GM03348 (cell line): ENCODE data around the gene WDR18.
"Not testable (repeated sequence)": the region's sequence is repeated elsewhere in the genome, so short reads cannot be mapped to it uniquely, and the experiment has no call there.

Source experiments
- DNase-seq: peaks from one replicate; pipeline ENCODE4 v3.0.0; 2012; ENCODE audit warnings: low spot score

WDR18 gene

DNA sequence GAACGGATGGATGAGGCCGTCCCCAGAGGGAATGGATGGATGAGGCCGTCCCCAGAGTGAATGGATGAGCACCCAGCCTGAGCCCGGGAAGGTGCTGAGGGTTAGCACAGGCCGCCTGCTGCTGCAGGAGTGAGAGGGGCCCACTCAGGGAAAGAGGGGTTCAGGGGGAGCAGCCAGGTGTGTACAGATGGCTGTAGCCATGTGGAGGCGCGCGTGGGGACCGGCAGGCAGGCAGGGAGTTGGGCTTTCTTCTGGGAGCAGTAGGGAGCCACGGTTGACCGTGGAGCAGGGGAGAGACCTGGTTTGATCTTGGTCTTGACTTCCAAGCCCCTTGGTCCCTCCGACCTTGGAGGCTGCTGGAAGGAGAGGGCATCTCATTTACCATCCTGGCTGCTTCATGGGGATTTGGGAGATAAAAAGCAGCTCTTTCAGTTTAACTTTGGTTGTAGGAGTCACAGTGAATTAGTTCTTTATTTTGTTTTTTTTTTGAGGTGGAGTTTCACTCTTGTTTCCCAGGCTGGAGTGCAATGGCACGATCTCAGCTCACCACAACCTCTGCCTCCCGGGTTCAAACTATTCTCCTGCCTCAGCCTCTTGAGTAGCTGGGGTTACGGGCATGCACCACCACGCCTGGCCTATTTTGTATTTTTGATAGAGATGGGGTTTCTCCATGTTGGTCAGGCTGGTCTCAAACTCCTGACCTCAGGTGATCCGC, 33.6 kb upstream of the WDR18 start:
- no peak for DNase-seq

DNA sequence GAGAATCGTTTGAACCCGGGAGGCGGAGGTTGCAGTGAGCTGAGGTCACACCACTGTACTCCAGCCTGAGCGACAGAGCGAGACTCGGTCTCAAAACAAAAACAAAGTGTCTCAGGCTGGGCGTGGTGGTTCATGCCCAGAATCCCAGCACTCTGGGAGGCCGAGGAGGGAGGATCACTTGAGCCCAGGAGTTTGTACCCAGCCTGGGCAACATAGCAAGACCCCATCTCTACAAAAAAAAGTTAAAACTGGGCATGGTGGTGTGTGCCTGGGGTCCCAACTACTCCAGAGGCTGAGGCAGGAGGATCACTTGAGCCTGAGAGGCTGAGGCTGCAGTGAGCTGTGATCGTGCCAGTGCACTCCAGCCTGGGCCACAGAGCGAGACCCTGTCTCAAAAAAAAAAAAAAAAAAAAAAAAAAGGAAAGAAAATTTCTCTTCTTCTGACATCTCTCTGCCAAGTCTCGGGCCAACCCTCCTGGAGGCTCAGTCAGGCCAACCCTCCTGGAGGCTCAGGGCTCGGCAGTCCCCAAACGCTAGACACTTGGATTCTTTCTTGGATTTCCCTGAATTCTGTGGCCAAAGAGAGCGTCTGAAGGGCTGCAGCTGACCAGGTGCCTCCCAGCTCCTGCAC, 32.0 kb upstream of the WDR18 start:
- no peak for DNase-seq

DNA sequence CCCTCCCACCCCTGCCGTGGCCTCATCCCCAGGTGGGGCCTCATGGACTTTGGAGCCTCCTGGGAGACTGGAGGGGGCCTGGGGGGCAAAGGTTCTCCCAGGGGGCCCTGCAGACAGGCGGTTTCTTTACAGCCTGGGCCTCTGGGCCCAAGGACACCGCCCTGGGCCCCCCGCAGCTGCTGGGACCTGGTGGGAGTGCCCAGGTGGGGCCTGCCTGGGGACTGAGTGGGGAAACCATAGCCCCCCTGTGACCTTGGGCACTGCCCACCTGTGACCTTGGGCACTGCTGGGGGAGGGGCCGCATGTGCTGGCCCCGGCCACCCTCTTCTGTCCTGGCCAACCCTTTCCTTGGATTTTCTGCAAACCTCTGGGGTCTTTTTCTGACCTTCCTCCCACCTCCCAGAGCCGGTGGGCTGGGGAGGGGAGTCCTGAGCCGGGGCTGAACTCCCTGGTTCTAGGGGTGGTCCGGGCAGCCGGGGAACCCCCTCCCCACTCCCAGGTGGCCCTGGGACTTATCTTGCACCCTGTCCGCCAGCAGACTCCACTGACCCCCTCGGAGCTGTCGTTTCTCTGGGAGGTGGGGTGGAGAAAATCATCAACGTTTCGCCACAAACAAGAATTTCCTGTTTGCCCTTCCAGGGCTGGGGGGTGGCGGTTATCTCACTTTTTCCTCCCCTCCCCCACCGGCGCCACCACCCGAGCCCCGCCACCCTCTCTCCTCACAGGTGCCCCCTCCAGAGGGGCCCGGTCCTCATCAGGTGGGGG, 31.3 kb upstream of the WDR18 start:
- DNase-seq = peak; percentile 48

DNA sequence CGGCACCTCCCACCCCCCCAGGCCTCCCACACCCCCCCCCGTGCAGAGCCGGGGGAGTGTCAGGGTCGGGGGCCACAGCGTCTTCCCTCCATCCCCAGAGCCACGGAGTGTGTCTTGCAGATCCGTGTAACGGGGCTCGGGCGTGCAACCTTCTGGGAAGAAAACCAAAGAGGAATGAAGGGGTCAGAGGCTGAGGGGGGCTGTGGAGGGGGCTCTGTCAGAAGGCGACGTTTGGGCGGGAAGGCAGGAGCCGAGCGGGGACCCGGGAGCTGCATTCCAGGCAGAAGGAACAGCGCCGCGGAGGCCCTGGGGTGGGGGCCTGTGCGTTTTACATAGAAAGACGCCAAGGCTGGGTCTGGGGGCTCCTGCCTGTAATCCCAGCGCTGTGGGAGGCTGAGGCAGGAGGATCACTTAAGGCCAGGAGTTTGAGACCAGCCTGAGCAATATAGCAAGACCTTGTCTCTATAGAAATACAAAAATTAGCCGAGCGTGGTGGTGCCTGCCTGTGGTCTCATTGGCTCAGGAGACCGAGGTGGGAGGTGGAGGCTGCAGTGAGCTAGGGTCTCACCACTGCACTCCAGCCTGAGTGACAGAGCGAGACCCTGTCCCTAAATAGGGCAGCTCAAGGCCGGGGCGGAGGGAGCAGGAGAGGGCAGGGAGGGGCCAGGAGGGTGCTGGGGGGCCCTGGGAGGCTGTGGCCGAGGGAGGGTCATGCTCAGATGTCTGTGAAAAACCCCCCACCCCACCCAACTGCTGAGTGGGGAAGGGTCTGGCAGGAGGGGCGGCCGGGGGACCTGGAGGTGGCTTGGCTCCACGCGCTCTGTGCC, 30.5 kb upstream of the WDR18 start:
- DNase-seq = no peak

DNA sequence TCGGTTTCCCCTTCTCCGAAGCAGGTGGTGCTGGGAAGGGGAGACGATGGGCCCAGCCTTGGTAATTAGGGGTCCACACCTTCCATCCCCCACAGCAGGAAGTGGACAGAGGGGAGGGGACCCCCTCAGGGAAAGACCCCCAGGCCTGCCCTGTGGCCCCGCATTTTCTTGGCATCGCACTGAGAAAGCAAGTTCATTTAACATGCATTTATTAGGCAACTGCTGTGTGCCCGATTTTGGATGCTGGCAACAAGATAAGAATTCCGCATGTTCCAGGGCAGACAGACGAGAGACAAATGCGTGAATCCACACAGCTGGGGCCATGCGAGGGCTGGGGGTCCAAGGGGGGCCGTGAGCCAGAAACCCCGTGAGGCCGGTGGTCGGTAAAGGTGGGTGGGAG, 29.9 kb upstream of the WDR18 start:
- no peak for DNase-seq

DNA sequence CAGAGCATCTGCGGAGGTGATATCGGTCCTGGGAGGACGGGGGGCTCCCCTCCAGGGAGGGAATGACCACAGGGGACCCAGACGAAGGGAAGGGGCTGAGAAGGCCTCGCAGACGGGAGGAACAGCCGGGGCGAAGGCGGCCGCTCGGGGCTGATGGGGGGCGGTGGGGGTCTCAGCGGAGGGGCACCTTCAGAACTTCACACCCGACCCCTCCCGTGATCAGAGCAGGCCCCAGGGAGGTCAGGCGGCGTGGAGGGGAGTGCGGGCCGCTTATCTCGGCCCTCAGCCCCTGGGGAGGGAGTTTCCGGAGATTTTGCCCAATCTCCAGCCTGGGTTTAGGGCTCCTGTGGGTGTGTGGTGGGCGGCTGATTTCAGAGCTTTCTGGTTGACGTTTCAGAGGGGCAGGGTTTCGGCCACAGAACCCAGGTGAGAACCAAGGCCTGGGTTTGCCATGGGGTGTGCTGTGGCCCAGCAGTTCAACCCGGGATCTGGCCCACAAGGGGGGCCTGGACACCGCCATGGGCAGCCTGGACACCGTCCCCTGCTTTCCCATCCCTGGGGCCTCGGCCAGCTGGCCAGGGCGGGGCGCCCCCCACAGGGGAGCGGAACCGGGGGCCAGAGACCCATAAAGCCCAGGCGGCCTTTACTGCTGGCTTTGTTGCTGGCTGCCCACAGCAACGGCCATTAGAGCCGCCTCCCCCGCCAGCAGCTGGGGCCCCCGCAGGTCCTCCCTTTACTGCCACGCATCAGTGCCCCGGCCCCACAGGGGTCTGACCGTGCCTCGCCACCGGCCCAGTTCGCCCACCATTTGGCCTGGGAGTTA, 29.3 kb upstream of the WDR18 start:
- DNase-seq = no peak

DNA sequence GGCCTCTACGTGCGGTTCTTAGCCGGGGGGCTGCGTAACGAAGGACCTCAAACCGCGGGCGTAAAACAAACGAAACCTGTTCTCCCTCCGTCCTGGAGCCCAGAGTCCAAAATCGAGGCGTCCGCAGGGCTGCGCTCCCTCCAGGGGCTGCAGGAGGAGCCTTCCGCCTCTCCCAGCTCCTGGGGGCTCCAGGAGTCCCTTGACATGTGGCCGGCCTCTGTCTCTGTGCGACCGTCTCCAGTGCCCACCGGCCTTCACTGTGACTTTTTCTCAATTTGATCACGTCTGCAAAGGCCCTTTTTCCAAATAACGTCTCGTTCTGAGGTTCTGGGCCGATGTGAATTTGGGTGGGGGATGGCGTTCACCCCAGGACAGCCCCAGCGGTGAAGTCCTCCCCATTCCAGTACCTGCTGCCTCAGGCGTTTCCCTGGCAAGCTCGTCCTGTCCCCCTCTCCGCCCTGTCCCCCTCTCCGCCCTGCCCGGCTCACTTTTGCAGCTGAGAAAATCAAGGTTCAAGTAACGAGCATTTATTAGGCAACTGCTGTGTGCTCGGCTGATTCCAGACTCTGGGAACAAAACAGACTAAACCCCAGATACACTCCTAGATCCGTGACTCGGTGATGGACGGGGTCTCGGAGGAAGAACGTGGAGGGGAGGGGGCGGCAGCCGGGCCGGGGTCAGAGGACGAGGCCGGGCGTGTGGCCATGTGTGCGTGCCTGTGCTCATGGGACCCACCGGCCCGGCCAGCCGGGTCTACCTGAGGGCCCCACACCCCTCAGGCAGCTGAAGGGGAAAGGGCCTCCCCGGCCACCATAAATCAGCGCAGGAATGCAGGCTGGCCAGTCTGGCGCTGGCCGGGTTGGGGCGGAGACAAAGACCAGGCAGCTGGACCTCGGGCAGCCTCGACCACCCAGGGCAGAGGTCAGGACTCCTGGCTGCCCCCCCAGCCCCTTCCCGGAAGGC, 28.1 kb upstream of the WDR18 start:
- no peak for DNase-seq

DNA sequence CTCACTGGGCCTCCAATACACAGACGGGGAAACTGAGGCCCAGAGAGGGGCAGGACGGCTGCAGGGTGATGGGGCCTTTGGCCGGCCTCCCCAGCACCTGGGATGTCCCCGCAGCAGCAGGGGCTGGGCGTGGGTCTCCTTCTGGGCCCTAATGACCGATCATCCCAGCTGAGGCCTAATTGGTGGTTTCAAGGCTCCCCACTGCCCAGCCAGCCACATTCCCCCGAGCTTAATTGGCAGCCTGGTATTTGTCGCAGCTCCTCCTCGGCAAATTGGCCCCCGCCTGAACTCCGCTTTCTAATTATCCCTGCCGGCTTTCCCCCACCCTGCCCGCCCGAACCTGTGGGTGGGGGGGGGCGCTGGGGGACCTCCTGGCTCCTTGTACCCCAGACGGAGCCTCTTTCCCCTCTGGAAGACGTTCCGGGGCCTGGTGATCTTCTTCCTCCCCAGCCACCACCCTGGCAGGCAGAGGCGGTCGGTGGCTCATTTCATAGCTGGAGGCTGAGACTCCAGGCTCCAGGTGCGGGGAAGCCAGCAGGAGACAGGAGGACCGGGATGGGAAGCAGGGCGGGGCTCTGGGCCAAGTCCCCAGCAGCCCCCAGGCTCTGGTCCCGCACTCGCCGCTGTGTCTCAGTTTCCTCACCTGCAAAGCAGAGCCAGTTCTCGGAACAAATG, 27.2 kb upstream of the WDR18 start:
- peak; percentile 86 for DNase-seq

DNA sequence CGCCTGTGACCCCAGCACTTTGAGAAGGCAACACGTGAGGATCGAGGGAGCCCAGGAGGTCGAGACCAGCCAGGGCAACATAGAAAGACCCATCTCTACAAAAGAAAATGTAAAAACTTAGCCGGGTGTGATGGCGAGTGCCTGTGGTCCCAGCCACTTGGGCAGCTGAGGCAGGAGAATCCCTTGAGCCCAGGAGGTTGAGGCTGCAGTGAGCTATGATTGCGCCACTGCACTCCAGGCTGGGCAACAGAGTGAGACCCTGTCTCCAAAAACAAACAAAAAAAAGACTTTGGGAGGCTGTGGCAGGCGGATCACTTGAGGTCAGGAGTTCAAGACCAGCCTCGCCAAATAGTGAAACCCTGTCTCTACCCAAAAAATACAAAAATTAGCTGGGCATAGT, 26.6 kb upstream of the WDR18 start:
- not testable (repeated sequence) for DNase-seq

DNA sequence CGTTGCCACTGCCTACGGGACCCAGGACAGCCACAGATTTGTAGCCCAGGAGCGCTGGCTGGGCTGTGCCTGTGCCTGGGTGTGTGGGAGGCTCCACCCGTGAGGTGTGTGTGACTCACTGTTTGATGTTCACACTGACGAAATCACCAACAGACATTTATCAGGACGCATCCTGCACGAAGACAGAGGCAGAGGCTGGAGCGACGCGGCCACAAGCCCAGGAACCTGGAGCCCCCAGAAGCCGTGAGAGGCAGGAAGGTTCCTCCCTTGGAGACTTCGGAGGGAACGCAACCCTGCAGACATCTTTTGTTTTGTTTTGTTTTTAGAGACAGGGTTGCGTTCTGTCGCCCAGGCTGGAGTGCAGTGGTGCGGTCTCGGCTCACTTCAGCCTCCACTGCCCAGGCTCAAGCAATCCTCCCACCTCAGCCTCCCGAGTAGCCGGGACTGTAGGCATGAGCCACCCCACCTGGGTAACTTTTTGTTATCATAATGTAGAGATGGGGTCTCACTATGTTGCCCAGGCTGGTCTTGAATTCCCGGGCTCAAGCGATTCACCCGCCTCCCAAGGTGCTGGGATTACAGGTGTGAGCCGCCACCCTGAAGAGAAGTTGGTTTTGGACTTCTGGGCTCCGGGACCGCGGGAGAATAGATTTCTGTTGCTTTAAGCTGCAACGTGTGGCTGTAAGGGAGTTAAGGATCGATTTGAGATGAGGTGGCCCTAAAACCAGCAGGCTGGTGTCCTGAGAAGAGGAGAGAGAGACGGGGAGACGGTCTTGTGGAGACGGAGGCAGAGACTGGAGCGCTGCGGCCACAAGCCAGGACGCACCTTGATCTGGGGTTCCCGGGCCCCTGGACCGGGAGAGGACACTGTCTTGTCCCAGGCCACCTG, 24.9 kb upstream of the WDR18 start:
- DNase-seq = no peak

DNA sequence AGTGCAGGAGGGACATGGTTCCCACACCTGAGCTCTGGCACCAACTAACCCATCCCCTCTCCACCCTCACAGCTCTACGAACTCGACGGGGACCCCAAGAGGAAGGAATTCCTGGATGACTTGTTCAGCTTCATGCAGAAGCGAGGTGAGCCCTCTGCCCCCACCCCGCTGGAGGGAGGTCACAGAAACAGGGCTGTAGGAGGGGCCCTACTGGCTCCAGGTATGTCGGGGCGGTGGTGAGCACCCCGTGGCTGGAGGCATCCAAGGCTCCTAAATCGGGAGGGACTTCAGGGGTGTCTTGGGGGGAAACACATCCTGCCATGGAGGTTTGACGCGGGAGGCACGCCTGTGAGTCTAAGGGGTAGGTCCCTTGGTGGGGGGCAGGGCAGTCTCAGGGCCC, 24.1 kb upstream of the WDR18 start:
- no peak for DNase-seq

DNA sequence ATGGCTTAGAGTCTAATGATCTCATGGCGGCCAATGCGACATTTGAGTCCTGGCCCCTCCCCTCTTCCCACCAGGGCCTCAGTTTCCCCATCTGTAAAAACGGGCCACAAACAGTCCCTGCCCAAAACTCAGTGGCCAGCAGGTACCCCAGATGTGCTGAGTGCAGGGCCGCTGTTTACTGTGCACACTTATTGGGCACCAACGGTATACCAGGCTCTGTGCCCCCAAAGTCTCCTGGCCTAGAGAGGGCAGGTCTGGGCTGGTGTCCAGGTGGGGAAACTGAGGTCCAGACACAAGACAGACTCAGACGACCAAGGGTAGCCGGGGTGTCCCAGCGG, 23.6 kb upstream of the WDR18 start:
- DNase-seq = no peak

DNA sequence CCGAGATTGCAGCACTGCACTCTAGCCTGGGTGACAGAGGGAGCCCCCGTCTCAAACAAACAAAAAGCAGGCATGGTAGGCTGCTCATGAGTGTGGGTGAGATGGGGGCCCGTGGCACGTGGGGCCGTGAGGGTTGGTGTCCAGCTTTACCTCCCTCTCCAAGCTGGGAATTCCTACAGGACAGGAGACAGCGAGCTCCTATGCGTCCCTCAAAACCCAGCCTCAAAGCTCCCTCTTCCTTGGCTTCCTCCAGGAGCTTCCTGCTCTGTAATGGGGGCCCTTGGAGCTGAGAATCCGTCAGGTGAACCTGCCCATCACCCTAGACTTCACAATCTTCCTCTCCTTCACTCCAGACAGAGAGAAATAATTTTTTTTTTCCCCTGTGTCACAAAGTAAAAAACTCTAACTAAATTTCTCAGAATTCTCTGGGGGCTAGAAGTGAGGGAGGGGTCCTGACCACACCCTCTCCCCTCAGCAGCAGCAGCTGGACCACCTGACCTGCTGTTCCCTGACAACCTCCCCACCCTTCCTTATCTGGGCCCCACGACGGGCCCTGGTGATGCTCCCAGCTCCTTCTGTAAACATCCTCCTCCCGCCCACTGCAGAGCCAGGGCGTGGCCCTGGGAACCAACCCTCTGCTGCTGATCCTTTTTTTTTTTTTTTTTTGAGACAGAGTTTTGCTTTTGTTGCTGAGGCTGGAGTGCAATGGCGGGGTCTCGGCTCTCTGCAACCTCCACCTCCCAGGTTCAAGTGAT, 22.1 kb upstream of the WDR18 start:
- peak; percentile 74 for DNase-seq

DNA sequence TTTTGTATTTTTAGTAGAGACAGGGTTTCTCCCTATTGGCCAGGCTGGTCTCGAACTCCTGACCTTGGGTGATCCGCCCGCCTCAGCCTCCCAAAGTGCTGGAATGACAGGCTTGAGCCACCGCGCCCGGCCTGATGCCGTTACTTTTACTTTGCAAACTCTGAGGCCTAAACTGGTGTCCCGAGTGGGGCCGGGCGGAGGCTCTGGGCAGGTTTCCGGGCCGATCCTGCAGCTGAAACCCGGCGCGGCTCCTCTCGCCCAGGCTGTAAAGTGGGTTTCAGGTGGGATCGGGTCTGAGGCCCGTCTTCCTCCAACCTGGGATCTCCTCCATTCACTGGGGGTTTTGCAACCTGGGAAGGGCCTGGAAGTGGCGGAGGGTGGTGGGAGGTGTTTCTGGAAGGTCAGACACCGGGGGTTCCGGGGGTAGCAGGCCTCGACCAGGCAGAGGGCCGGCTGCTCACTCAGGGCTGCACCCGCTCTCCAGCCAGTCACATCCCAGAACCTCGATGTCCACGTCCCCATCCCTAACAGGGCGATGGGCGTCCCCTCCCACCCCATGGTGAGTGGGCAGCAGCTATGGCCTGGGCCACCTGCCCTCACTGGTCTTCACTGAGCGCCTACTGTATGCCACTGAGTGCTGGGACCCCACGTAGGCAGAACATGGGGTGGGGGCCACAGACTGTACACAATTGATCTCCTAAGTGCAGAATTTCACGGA, 21.3 kb upstream of the WDR18 start:
- no peak for DNase-seq

DNA sequence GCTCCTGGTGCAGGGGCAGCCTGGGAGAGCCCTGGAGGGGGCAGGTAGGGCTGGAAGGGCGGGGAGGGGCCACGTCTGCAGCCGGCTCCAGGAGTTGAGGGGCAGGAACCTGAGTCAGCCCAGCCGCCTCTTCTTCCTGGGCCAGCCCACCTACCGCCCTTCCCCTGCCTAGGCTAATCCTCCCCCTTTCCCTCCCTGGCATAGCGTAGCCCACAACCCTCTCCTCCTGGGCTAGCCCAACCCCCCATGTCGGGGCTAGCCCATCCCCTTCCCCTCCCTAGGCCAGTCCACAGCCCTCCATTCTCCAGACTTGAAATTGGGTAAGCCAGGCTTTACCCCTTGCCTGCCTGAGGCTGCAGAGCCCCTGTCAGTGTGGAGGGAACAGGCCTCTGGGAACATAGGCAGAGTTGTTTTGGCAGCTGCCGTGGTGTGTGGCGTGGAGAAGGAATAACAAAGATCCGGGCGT, 20.6 kb upstream of the WDR18 start:
- DNase-seq = no peak

DNA sequence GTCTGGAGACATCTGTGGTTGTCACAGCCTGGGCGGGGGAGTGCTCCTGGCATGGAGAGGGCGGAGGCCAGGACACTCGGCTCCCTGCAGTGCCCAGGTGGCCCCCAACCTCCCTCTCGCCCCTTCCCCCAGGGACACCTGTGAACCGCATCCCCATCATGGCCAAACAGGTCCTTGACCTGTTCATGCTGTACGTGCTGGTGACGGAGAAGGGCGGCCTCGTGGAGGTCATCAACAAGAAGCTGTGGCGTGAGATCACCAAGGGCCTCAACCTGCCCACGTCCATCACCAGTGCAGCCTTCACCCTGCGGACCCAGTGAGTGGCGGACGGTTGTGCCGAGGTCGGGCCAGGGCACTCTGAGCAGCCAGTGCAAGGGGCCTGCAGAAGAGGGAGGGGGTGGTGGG, 20.0 kb upstream of the WDR18 start:
- DNase-seq = no peak
